ENCODE data around the gene SMYD4. TPM values are rescaled to one million over a fixed set of nuclear protein-coding genes. Genes with fewer than 3 reads are reported as not detected.

The SMYD4 gene
- total RNA-seq, 1 donor, result 10.1 TPM

DNA sequence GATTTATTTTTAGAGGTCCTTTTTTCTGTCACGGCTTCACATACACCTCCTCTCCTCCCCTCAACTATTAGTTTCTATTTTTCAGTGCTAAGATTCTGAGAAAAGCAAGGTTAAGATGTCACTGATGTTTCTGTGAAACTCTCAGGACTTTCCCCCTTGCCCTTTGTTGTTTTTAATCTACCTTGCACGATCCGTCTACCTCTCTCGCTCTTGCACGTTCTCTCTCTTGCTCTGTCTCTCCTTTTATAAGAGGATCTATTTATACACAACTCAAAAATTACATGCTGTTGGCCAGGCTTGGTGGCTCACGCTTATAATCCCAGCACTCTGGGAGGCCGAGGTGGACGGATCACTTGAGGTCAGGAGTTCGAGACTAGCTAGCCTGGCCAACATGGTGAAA is 43.7 kb upstream of the SMYD4 start:
- H3K9me3 ChIP-seq (ENCODE audit: low read depth, low read length), result no peaks in the 10 kb centered on the region
- no peaks in the 10 kb centered on the region for H4K20me1 ChIP-seq (ENCODE audit: insufficient read depth, low read length)
- H3K4me2 ChIP-seq (ENCODE audit: insufficient read depth, low read length), result no peak overlapping the region
- no peak overlapping the region for H3K4me3 ChIP-seq (ENCODE audit: insufficient read depth, low read length)
- TF ChIP-seq, protein P1, sequence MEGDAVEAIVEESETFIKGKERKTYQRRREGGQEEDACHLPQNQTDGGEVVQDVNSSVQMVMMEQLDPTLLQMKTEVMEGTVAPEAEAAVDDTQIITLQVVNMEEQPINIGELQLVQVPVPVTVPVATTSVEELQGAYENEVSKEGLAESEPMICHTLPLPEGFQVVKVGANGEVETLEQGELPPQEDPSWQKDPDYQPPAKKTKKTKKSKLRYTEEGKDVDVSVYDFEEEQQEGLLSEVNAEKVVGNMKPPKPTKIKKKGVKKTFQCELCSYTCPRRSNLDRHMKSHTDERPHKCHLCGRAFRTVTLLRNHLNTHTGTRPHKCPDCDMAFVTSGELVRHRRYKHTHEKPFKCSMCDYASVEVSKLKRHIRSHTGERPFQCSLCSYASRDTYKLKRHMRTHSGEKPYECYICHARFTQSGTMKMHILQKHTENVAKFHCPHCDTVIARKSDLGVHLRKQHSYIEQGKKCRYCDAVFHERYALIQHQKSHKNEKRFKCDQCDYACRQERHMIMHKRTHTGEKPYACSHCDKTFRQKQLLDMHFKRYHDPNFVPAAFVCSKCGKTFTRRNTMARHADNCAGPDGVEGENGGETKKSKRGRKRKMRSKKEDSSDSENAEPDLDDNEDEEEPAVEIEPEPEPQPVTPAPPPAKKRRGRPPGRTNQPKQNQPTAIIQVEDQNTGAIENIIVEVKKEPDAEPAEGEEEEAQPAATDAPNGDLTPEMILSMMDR (IDR thresholded peaks at IDR 0.05; ENCODE audit: extremely low read depth, low read depth, low read length), result no peak
- H3K79me2 ChIP-seq (ENCODE audit: insufficient read depth, low read length), result no peaks in the 10 kb centered on the region
- no peaks in the 10 kb centered on the region for H3K27me3 ChIP-seq (ENCODE audit: insufficient read depth, low read length)
- H3K4me1 ChIP-seq (ENCODE audit: insufficient read depth, low read length), result no peaks in the 10 kb centered on the region
- no peak for DNase-seq (ENCODE audit: insufficient read length, low spot score, missing footprints)
- no peak overlapping the region for H2AFZ ChIP-seq (ENCODE audit: low read length)
- no peak overlapping the region for H3K27ac ChIP-seq (ENCODE audit: low read depth, low read length)
- H3K36me3 ChIP-seq (ENCODE audit: insufficient read depth, low read length), result peaks cover 41% of the 10 kb centered on the region

DNA sequence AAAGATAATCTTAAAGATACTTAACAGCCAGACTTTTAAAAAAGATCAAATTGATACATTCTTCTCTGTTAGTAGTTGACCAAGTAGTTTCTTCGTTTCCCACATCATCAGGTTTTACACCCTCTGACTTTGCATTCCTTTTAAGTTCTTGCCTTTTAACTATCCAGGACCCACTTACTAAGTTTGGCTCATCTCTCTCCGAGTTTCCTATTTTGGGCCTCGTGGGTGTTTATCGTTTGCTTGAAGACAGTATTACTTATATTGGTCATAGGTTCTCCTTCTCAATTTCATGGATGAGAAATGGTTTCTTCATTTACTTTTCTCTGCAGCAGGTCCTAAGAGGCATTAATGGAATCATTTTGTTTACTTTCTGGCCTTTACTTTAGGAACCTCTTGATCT is 43.3 kb upstream of the SMYD4 start:
- no peak overlapping the region for H3K4me2 ChIP-seq (ENCODE audit: insufficient read depth, low read length)

DNA sequence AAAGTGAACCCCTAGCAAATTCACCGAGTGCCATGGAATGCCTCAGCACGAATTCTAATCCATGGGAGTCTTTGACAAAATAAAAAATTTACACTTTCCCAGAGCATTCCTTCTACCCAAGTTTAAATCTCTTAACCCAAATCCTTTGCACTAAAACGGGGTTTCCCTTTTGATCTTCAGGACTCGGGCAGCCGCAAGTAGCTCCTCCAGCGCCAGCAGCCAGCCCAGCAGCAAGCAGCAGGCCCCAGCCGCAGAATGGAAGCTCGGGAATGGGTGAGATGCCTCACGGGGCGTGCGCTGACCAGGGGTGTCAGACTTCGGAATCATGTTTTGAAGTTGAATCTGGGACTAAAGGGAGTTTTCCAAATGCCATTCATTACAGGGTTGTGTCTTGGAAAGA is 42.6 kb upstream of the SMYD4 start:
- Histone ChIP-seq H3K27me3 (ENCODE audit: insufficient read depth, low read length) (no peaks in the 10 kb centered on the region), H3K9me3 (ENCODE audit: low read depth, low read length) (no peaks in the 10 kb centered on the region), H2AFZ (ENCODE audit: low read length) (no peak overlapping the region), H4K20me1 (ENCODE audit: insufficient read depth, low read length) (no peaks in the 10 kb centered on the region), H3K79me2 (ENCODE audit: insufficient read depth, low read length) (no peaks in the 10 kb centered on the region), H3K4me3 (ENCODE audit: insufficient read depth, low read length) (no peak overlapping the region), H3K27ac (ENCODE audit: low read depth, low read length) (no peak overlapping the region), H3K4me1 (ENCODE audit: insufficient read depth, low read length) (no peaks in the 10 kb centered on the region), H3K36me3 (ENCODE audit: insufficient read depth, low read length) (peaks cover 32% of the 10 kb centered on the region), H3K4me2 (ENCODE audit: insufficient read depth, low read length) (no peak overlapping the region)
- DNase-seq (ENCODE audit: insufficient read length, low spot score, missing footprints), result no peak
- TF ChIP-seq, protein P1 (IDR thresholded peaks at IDR 0.05; ENCODE audit: extremely low read depth, low read depth, low read length), result no peak

More for the DNA sequence above, 43.3 kb upstream of the SMYD4 start:
- Histone ChIP-seq H2AFZ (ENCODE audit: low read length) (no peak overlapping the region), H3K27me3 (ENCODE audit: insufficient read depth, low read length) (no peaks in the 10 kb centered on the region), H3K9me3 (ENCODE audit: low read depth, low read length) (no peaks in the 10 kb centered on the region), H3K27ac (ENCODE audit: low read depth, low read length) (no peak overlapping the region), H3K4me3 (ENCODE audit: insufficient read depth, low read length) (no peak overlapping the region), H4K20me1 (ENCODE audit: insufficient read depth, low read length) (no peaks in the 10 kb centered on the region), H3K36me3 (ENCODE audit: insufficient read depth, low read length) (peaks cover 39% of the 10 kb centered on the region), H3K79me2 (ENCODE audit: insufficient read depth, low read length) (no peaks in the 10 kb centered on the region), H3K4me1 (ENCODE audit: insufficient read depth, low read length) (no peaks in the 10 kb centered on the region)
- no peak for DNase-seq (ENCODE audit: insufficient read length, low spot score, missing footprints)
- TF ChIP-seq, protein P1 (IDR thresholded peaks at IDR 0.05; ENCODE audit: extremely low read depth, low read depth, low read length), result no peak

- H3K27ac ChIP-seq (ENCODE audit: low read depth, low read length), result no peak overlapping the region
- no peak overlapping the region for H3K4me3 ChIP-seq (ENCODE audit: insufficient read depth, low read length)
- H3K36me3 ChIP-seq (ENCODE audit: insufficient read depth, low read length), result peaks cover 27% of the 10 kb centered on the region
- no peak for DNase-seq (ENCODE audit: insufficient read length, low spot score, missing footprints)
- H3K9me3 ChIP-seq (ENCODE audit: low read depth, low read length), result no peaks in the 10 kb centered on the region
- no peak overlapping the region for H3K4me2 ChIP-seq (ENCODE audit: insufficient read depth, low read length)
- H3K79me2 ChIP-seq (ENCODE audit: insufficient read depth, low read length), result no peaks in the 10 kb centered on the region
- TF ChIP-seq, protein P1 (IDR thresholded peaks at IDR 0.05; ENCODE audit: extremely low read depth, low read depth, low read length), result no peak
- no peak overlapping the region for H2AFZ ChIP-seq (ENCODE audit: low read length)
- H3K4me1 ChIP-seq (ENCODE audit: insufficient read depth, low read length), result no peaks in the 10 kb centered on the region
- H3K27me3 ChIP-seq (ENCODE audit: insufficient read depth, low read length), result no peaks in the 10 kb centered on the region
- no peaks in the 10 kb centered on the region for H4K20me1 ChIP-seq (ENCODE audit: insufficient read depth, low read length)
These were observed 42.1 kb upstream of the SMYD4 start for GRCh38 chr17:1871756-1872155.

All from osteoblast (primary cell).